Neural cell (in vitro differentiated cells): Measurements from ENCODE around the gene USP15.

ENCODE experiments used
- EP300 ChIP-seq: fragments of 450-650 bp; conservative IDR thresholded peaks from 2 replicates; pipeline ENCODE4 v1.6.1; 2014; ENCODE audit warnings: antibody characterized with exemption, mild to moderate bottlenecking, moderate library complexity; ENCODE audit not compliant: poor library complexity, severe bottlenecking
- EZH2 ChIP-seq: fragments of 200-600, 300-800 bp; shearing (Covaris generic), sonication (generic); IDR thresholded peaks from 2 replicates; pipeline ENCODE4 v1.6.1; 2014; ENCODE audit warnings: antibody characterized with exemption, low read length, borderline replicate concordance, mild to moderate bottlenecking; ENCODE audit not compliant: insufficient read depth, poor library complexity, severe bottlenecking
- MXI1 ChIP-seq: fragments of 450-650 bp; conservative IDR thresholded peaks from 2 replicates; pipeline ENCODE4 v1.6.1; 2014; ENCODE audit warnings: antibody characterized with exemption, mild to moderate bottlenecking; ENCODE audit not compliant: poor library complexity, severe bottlenecking
- POLR2AphosphoS5 ChIP-seq: IDR thresholded peaks from 2 replicates; pipeline ENCODE4 v1.6.1; 2012
- RAD21 ChIP-seq: fragments of 450-650 bp; conservative IDR thresholded peaks from 2 replicates; pipeline ENCODE4 v1.6.1; 2014; ENCODE audit warnings: antibody characterized with exemption, mild to moderate bottlenecking, moderate library complexity
- TAF1 ChIP-seq: IDR thresholded peaks from 2 replicates; pipeline ENCODE4 v1.6.1; 2012; ENCODE audit warnings: low read depth
- TF ChIP-seq, protein P1 (sequence below): fragments of 450-650 bp; IDR thresholded peaks from 2 replicates; pipeline ENCODE4 v1.5.1; 2014; ENCODE audit warnings: antibody characterized with exemption, mild to moderate bottlenecking, moderate library complexity; ENCODE audit not compliant: poor library complexity, severe bottlenecking
- TF ChIP-seq, protein P2 (sequence below): IDR thresholded peaks from 2 replicates; pipeline ENCODE4 v1.6.1; 2012; ENCODE audit warnings: borderline replicate concordance

DNA sequence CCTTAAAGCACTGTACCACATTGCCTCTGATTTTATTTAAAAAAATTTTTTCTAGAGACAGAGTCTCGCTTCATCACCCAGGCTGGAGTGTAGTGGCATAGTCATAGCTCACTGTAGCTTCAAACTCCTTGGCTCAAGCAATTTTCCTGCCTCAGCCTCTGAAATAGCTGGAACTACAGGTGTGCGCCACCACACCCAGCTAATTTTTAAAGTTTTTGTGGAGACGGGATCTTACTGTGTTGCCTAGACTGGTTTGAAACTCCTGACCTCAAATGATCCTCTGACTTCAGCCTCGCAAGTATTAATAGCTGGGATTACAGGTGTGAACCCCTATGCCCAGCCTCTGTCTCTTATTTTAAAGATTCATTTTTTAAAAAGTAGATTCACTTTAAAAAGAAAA lies 5.3 kb downstream of the USP15 start:
- no peak for TF ChIP-seq EZH2
- TF ChIP-seq, protein P1, sequence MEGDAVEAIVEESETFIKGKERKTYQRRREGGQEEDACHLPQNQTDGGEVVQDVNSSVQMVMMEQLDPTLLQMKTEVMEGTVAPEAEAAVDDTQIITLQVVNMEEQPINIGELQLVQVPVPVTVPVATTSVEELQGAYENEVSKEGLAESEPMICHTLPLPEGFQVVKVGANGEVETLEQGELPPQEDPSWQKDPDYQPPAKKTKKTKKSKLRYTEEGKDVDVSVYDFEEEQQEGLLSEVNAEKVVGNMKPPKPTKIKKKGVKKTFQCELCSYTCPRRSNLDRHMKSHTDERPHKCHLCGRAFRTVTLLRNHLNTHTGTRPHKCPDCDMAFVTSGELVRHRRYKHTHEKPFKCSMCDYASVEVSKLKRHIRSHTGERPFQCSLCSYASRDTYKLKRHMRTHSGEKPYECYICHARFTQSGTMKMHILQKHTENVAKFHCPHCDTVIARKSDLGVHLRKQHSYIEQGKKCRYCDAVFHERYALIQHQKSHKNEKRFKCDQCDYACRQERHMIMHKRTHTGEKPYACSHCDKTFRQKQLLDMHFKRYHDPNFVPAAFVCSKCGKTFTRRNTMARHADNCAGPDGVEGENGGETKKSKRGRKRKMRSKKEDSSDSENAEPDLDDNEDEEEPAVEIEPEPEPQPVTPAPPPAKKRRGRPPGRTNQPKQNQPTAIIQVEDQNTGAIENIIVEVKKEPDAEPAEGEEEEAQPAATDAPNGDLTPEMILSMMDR = no peak
- no peak for TF ChIP-seq TAF1
- no peak for TF ChIP-seq POLR2AphosphoS5
- no peak for TF ChIP-seq EP300
- TF ChIP-seq, protein P2, sequence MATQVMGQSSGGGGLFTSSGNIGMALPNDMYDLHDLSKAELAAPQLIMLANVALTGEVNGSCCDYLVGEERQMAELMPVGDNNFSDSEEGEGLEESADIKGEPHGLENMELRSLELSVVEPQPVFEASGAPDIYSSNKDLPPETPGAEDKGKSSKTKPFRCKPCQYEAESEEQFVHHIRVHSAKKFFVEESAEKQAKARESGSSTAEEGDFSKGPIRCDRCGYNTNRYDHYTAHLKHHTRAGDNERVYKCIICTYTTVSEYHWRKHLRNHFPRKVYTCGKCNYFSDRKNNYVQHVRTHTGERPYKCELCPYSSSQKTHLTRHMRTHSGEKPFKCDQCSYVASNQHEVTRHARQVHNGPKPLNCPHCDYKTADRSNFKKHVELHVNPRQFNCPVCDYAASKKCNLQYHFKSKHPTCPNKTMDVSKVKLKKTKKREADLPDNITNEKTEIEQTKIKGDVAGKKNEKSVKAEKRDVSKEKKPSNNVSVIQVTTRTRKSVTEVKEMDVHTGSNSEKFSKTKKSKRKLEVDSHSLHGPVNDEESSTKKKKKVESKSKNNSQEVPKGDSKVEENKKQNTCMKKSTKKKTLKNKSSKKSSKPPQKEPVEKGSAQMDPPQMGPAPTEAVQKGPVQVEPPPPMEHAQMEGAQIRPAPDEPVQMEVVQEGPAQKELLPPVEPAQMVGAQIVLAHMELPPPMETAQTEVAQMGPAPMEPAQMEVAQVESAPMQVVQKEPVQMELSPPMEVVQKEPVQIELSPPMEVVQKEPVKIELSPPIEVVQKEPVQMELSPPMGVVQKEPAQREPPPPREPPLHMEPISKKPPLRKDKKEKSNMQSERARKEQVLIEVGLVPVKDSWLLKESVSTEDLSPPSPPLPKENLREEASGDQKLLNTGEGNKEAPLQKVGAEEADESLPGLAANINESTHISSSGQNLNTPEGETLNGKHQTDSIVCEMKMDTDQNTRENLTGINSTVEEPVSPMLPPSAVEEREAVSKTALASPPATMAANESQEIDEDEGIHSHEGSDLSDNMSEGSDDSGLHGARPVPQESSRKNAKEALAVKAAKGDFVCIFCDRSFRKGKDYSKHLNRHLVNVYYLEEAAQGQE = no peak
- no peak for TF ChIP-seq RAD21
- no peak for TF ChIP-seq MXI1
